Pancreas (tissue), 10 donors: ENCODE data around the gene DPF3. TPM values are rescaled to one million over a fixed set of nuclear protein-coding genes. Genes with fewer than 3 reads are reported as not detected.
"Not testable (repeated sequence)": the region's sequence is repeated elsewhere in the genome, so short reads cannot be mapped to it uniquely, and the experiment has no call there.

Source experiments
- ATAC-seq, 4 donors: fragments of 200-7000 bp; cut with Tn5 transposase; one replicate each; pipeline versions ENCODE4 v1.8.0 to v1.9.1; 2020; ENCODE audit warnings: mild to moderate bottlenecking in 4 of 4, moderate library complexity in 4 of 4
- DNase-seq, 6 donors: peaks; one replicate each; pipeline ENCODE4 v3.0.0-alpha.2; 2020
- FAIRE-seq: peaks from 2 replicates; lab custom pipeline; 2012; peaks lifted over from hg19 to GRCh38; lab: Jason Lieb, UNC
- H3K27ac ChIP-seq, 4 donors: fragments of 200-600 bp; sonication (generic); 1 replicate in 3 of 4; 2 replicates in 1 of 4; pipeline versions ENCODE4 v1.5.0 to v1.8.0; 2020
- H3K27me3 ChIP-seq, 4 donors: fragments of 200-600 bp; one replicate each; pipeline ENCODE4 v1.8.0; 2021
- H3K36me3 ChIP-seq, 3 donors: fragments of 200-600 bp; sonication (generic) in 1 of 3; one replicate each; pipeline versions ENCODE4 v1.5.0 to v1.8.0; 2020 to 2021
- H3K4me1 ChIP-seq, 3 donors: fragments of 200-600 bp; one replicate each; pipeline ENCODE4 v1.8.0; 2021
- H3K4me3 ChIP-seq, 4 donors: fragments of 200-600 bp; sonication (generic) in 2 of 4; one replicate each; pipeline versions ENCODE4 v1.5.0 to v1.8.0; 2020 to 2021
- H3K9me3 ChIP-seq, 4 donors: fragments of 200-600 bp; one replicate each; pipeline ENCODE4 v1.8.0; 2021
- WGBS, 2 donors: extraction: QIAGEN DNeasy Blood & Tissue Kit; methylation state at CpG; one replicate each; pipeline ENCODE4 v1.1.7; 2013; 5-methylcytosine and 5-hydroxymethylcytosine counted together
- intact Hi-C, 3 donors: fragments of 100-400 bp; cut with DNase I; formaldehyde crosslinking; loops; one replicate each; pipeline versions ENCODE4 v1.11.1 to v1.14.2; 2022
- polyA plus RNA-seq, 2 donors: library from polyadenylated mRNA; stranded (reverse); fragments of 200-250 nt; gene quantifications; one replicate each; pipeline ENCODE4 v1.2.3, GENCODE V29; 2013
- total RNA-seq, 6 donors: library from RNA; stranded (reverse); fragmentation: NEBNext Ultra II Directional in 4 of 6; extraction: Animal tissue kit (Norgen Biotek cat#: 25700) in 4 of 6; gene quantifications; one replicate each; pipeline versions ENCODE4 v1.2.1 to v1.2.4, GENCODE V29; 2021 to 2023
- TF ChIP-seq, protein P1 (sequence below), 4 donors: fragments of 200-600 bp; sonication (generic) in 3 of 4; IDR thresholded peaks; one replicate each; pipeline versions ENCODE4 v1.5.0 to v1.8.0; 2021; ENCODE audit warnings: antibody characterized with exemption in 4 of 4
- donor health status: healthy with polysubstance abuse.
- donor health status: DM: no; HTN: no; CAD: no; lungs with moderate emphysema.
- donor health status: DM: no; HTN: no; CAD: no.
- donor health status: control.
- donor health status: control.
- donor health status: Bipolar disorder and iron deficiency.
- donor health status: DM: yes; HTN: yes; CAD: no.
- donor health status: DM: no; HTN: no; CAD: no.
- donor health status: DM: no; HTN: no; CAD: no.
- donor health status: DM: yes; HTN: yes; CAD: no.

The DPF3 gene
- total and polyA plus RNA-seq, 8 donors = 0.14 to 1.3 (median 0.86) TPM

DNA sequence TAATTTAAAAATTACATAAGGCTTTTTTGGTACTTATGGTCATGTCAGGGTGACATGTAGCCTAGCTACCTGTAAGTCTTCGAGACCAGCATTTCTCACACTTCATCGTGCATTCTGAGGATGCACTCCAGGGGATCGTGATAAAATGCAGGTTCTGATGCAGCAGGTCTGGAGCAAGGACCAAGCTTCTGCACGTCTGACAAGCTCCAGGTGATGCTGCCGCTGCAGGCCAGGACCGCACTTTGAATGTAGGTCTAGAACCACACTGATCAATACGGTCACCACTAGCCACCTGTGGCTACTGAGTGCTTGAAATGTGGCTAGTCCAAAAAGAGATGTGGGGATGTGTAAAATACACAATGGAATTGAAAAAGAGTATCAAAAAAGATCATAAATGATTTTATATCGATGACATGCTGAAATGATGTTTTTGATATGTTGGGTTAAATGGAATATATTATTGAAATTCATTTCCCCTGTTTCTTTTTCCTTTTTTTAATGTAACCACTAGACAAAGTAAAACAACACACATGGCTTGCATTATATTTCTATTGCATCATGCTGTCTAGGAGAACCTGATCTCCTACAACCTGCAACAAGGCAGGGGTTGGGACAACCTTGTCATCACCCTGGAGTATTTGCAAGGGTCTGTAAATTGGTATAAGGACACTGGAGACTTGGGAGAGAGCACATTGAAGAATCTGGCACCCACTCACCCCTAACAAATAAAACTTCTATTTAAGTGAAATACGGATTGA, 142.4 kb downstream of the DPF3 start:
- 89 to 91% methylated on average over 9 of the region's 9 CpGs for WGBS, 2 donors
- Histone ChIP-seq H3K4me3 (no peak overlapping the region), H3K27me3 (no peaks in the 10 kb centered on the region), H3K4me1 (no peaks in the 10 kb centered on the region), H3K36me3 (no peaks in the 10 kb centered on the region), H3K27ac (no peak overlapping the region), H3K9me3 (no peaks in the 10 kb centered on the region)
- intact Hi-C loops = no loop called here
- no peak for DNase-seq
- no peak for FAIRE-seq
- no peak for ATAC-seq
- TF ChIP-seq, protein P1, sequence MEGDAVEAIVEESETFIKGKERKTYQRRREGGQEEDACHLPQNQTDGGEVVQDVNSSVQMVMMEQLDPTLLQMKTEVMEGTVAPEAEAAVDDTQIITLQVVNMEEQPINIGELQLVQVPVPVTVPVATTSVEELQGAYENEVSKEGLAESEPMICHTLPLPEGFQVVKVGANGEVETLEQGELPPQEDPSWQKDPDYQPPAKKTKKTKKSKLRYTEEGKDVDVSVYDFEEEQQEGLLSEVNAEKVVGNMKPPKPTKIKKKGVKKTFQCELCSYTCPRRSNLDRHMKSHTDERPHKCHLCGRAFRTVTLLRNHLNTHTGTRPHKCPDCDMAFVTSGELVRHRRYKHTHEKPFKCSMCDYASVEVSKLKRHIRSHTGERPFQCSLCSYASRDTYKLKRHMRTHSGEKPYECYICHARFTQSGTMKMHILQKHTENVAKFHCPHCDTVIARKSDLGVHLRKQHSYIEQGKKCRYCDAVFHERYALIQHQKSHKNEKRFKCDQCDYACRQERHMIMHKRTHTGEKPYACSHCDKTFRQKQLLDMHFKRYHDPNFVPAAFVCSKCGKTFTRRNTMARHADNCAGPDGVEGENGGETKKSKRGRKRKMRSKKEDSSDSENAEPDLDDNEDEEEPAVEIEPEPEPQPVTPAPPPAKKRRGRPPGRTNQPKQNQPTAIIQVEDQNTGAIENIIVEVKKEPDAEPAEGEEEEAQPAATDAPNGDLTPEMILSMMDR (IDR thresholded peaks at IDR 0.05) = no peak

DNA sequence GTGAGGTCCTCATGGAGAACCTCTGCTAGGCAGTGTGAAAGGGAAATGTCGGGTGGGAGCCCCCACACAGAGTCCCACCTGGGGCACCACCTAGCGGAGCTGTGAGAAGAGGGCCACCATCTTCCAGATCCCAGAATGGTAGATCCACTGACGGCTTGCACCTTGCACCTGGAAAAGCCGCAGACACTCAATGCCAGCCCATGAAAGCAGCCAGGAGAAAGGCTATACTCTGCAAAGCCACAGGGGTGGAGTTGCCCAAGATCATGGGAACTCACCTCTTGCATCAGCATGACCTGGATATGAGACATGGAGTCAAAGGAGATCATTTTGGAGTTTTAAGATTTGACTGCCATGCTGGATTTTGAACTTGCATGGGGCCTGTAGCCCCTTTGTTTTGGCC, 145.0 kb downstream of the DPF3 start:
- ATAC-seq, H3K27ac ChIP-seq, DNase-seq, H3K36me3 ChIP-seq, FAIRE-seq, intact Hi-C loops, H3K4me1 ChIP-seq, H3K4me3 ChIP-seq, H3K27me3 ChIP-seq, H3K9me3 ChIP-seq: not testable (repeated sequence)
- 94 to 97% methylated on average over 4 of the region's 4 CpGs for WGBS, 2 donors

DNA sequence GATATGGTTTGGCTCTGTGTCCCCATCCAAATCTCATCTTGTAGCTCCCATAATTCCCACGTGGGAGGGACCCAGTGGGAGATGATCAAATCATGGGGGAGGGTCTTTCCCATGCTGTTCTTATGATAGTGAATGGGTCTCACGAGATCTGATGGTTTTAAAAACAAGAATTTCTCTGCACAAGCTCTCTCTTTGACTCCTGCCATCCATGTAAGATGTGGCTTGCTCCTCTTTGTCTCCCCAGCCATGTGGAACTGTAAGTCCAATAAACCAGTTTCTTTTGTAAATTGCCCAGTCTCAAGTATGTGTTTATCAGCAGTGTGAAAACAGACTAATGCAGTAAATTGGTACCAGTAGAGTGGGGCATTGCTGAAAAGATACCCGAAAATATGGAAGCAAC, 146.2 kb downstream of the DPF3 start:
- Histone ChIP-seq H3K36me3 (no peaks in the 10 kb centered on the region), H3K9me3 (no peaks in the 10 kb centered on the region), H3K27me3 (no peaks in the 10 kb centered on the region), H3K27ac (no peak overlapping the region), H3K4me1 (peaks cover 0 to 6% (median 5%) of the 10 kb centered on the region in 3 donors), H3K4me3 (no peak overlapping the region)
- WGBS, 2 donors = 80 to 84% methylated on average over 3 of the region's 3 CpGs
- TF ChIP-seq, protein P1 (IDR thresholded peaks at IDR 0.05) = no peak
- intact Hi-C loops = no loop called here
- DNase-seq (no peak), ATAC-seq (no peak), FAIRE-seq (no peak)

DNA sequence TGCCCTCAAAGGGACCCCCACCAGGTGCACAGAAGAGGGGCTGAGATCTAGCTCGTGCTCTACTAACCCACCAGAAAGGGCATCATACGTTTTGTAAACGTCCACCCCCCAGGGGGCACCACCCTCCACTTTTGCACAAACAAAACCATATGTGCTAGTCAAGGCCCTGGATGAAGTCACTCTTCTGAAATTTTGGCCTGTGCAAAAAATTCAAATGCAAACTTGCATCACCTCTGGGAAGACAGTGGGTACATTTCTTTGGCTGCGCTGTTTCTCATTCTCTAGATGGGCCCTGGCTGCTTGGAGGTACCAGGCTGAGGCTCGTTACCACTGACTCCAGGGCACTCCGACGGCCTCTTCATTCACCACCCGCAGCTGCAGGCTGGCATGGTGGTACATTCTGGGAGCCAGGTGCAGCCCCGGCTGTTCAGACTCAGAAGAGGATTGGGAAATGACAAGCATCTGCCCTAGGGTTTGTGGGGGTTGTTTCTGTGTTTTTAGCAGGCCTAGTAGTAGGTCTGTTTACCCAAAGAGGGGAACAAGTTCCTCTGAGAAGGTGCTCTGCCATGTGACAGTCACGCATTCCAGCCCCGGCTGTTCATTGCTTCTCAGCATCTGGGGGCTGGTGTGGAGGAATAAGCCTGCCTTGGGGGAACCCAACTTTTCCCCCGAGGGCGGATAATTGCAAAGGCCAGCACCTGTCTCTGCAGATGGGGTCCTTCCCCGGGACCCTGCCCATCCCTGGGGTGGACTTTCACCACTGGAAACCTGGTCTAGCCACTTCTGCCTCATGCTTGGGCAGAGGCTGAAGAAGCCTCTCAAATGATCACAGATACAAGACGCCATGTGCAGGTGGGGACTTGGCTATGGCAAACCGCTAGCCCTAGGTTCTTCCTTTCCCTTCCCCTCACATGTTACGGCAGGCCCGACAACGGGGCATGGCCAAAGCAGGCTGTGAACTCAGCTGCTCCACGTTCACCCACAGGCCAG, 147.6 kb downstream of the DPF3 start:
- WGBS, 2 donors = 89 to 92% methylated on average over 20 of the region's 20 CpGs
- intact Hi-C loops = no loop called here
- no peaks in the 10 kb centered on the region for H3K36me3 ChIP-seq
- no peak overlapping the region for H3K27ac ChIP-seq
- no peaks in the 10 kb centered on the region for H3K9me3 ChIP-seq
- ATAC-seq = no peak
- no peaks in the 10 kb centered on the region for H3K27me3 ChIP-seq
- TF ChIP-seq, protein P1 (IDR thresholded peaks at IDR 0.05) = no peak
- FAIRE-seq = no peak
- no peak for DNase-seq
- H3K4me1 ChIP-seq = peaks cover 0 to 6% (median 5%) of the 10 kb centered on the region in 3 donors
- no peak overlapping the region for H3K4me3 ChIP-seq

DNA sequence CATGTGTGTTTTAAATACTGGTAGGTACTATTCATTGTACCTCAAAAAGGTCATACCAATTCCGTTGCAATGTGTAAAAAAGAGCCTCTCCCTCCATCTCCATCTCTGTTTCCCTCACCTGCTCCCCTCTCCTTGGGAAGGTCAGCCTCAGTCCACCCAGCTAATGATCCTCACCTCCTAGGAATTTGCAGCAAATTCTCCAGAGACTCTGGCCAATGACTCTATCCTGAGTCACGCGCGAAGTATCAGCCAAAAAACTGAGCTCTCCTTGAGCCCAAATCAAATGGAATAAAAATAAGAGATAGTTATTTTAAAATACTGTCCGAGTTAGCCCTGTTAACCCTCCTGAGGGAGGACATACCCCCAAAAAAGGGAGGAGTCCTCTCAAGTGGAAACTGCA, 148.4 kb downstream of the DPF3 start:
- Histone ChIP-seq H3K27me3 (no peaks in the 10 kb centered on the region), H3K9me3 (no peaks in the 10 kb centered on the region), H3K27ac (no peak overlapping the region), H3K4me1 (peaks cover 0 to 6% (median 5%) of the 10 kb centered on the region in 3 donors), H3K4me3 (no peak overlapping the region), H3K36me3 (no peaks in the 10 kb centered on the region)
- FAIRE-seq = no peak
- no peak for DNase-seq
- TF ChIP-seq, protein P1 (IDR thresholded peaks at IDR 0.05) = no peak
- intact Hi-C loops = no loop called here
- 73 to 81% methylated on average over 5 of the region's 5 CpGs for WGBS, 2 donors
- no peak for ATAC-seq
